IMR-90 (cell line): ENCODE data around the gene EFHD2.

Experiments used
- BHLHE40 ChIP-seq: fragments of 150-350 bp; IDR thresholded peaks from 2 replicates; pipeline ENCODE4 v1.6.1; 2016; ENCODE audit warnings: mild to moderate bottlenecking, low read depth, low read length
- CEBPB ChIP-seq: IDR thresholded peaks from 2 replicates; pipeline ENCODE4 v1.6.1; 2012; ENCODE audit warnings: low read depth, low read length, improper control_type of control experiment
- CHD1 ChIP-seq: IDR thresholded peaks from 2 replicates; pipeline ENCODE4 v1.6.1; 2012; ENCODE audit warnings: low read depth, low read length, improper control_type of control experiment
- ELK1 ChIP-seq: fragments of 150-350 bp; IDR thresholded peaks from 2 replicates; pipeline ENCODE4 v1.6.1; 2016; ENCODE audit warnings: low read depth, mild to moderate bottlenecking, low read length, moderate library complexity, borderline replicate concordance
- MXI1 ChIP-seq: IDR thresholded peaks from 2 replicates; pipeline ENCODE4 v1.6.1; 2012; ENCODE audit warnings: low read depth, mild to moderate bottlenecking, low read length, moderate library complexity, borderline replicate concordance
- POLR2A ChIP-seq: IDR thresholded peaks from 2 replicates; pipeline ENCODE4 v1.6.1; 2012; ENCODE audit warnings: mild to moderate bottlenecking, low read depth, low read length
- RAD21 ChIP-seq: IDR thresholded peaks from 2 replicates; pipeline ENCODE4 v1.6.1; 2012; ENCODE audit warnings: low read length, improper control_type of control experiment
- RFX5 ChIP-seq: IDR thresholded peaks from 2 replicates; pipeline ENCODE4 v1.8.0; 2012; ENCODE audit warnings: low read depth, mild to moderate bottlenecking, low read length, moderate library complexity
- SMC3 ChIP-seq: fragments of 150-350 bp; IDR thresholded peaks from 2 replicates; pipeline ENCODE4 v1.6.1; 2016; ENCODE audit warnings: low read depth, mild to moderate bottlenecking, antibody characterized with exemption, low read length, moderate library complexity
- TF ChIP-seq, protein P1 (sequence below): fragments of 150-350 bp; IDR thresholded peaks from 2 replicates; pipeline ENCODE4 v1.6.1; 2017; ENCODE audit warnings: mild to moderate bottlenecking, antibody characterized with exemption, low read length, low read depth
- TF ChIP-seq, protein P2 (sequence below): conservative IDR thresholded peaks from 2 replicates; pipeline ENCODE4 v1.5.1; 2012; ENCODE audit warnings: mild to moderate bottlenecking, low read depth, low read length, improper control_type of control experiment

GRCh38 chr1:15451014-15451722 is 41.5 kb downstream of the EFHD2 start:
- TF ChIP-seq, protein P1, sequence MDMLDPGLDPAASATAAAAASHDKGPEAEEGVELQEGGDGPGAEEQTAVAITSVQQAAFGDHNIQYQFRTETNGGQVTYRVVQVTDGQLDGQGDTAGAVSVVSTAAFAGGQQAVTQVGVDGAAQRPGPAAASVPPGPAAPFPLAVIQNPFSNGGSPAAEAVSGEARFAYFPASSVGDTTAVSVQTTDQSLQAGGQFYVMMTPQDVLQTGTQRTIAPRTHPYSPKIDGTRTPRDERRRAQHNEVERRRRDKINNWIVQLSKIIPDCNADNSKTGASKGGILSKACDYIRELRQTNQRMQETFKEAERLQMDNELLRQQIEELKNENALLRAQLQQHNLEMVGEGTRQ, result no peak
- TF ChIP-seq MXI1 (no peak), RFX5 (no peak), RAD21 (no peak), BHLHE40 (no peak), CEBPB (no peak), POLR2A (no peak), SMC3 (no peak), CHD1 (no peak), ELK1 (no peak)
- TF ChIP-seq, protein P2, sequence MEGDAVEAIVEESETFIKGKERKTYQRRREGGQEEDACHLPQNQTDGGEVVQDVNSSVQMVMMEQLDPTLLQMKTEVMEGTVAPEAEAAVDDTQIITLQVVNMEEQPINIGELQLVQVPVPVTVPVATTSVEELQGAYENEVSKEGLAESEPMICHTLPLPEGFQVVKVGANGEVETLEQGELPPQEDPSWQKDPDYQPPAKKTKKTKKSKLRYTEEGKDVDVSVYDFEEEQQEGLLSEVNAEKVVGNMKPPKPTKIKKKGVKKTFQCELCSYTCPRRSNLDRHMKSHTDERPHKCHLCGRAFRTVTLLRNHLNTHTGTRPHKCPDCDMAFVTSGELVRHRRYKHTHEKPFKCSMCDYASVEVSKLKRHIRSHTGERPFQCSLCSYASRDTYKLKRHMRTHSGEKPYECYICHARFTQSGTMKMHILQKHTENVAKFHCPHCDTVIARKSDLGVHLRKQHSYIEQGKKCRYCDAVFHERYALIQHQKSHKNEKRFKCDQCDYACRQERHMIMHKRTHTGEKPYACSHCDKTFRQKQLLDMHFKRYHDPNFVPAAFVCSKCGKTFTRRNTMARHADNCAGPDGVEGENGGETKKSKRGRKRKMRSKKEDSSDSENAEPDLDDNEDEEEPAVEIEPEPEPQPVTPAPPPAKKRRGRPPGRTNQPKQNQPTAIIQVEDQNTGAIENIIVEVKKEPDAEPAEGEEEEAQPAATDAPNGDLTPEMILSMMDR, result no peak
